MCF 10A (cell line): ENCODE results near the gene FGD4. TPM values are rescaled to one million over a fixed set of nuclear protein-coding genes. Genes with fewer than 3 reads are reported as not detected.

Experiments
- BruUV-seq: library from RNA; stranded (reverse); fragments of 400-500 nt; replicated peaks from 2 replicates; lab custom pipeline; 2021; lab: Mats Ljungman, UMichigan
- CTCF ChIA-PET: fragments of 300-600 bp; sonication (Branson Sonifier 250); formaldehyde crosslinking; extraction: SDS; loops from one replicate; lab custom pipeline; 2021; ENCODE audit warnings: antibody characterized with exemption, inconsistent platforms; lab: Yijun Ruan, JAX
- POLR2A ChIA-PET: fragments of 300-600, 350-650 bp; sonication (Branson Sonifier 250); formaldehyde crosslinking; extraction: SDS; loops from one replicate; lab custom pipeline; 2020; ENCODE audit warnings: antibody characterized with exemption, inconsistent platforms; lab: Yijun Ruan, JAX
- DNase-seq: peaks from one replicate; pipeline ENCODE4 v3.0.0-alpha.2; 2018; ENCODE audit not compliant: unreplicated experiment
- H3K27ac Mint-ChIP-seq: one replicate; pipeline ENCODE4 v1.8.0; 2022; ENCODE audit warnings: mild to moderate bottlenecking, low read depth, mixed read lengths; ENCODE audit not compliant: unreplicated experiment
- H3K27me3 Mint-ChIP-seq: one replicate; pipeline ENCODE4 v1.8.0; 2022; ENCODE audit warnings: mixed read lengths; ENCODE audit not compliant: insufficient read depth, unreplicated experiment
- H3K36me3 Mint-ChIP-seq: one replicate; pipeline ENCODE4 v1.8.0; 2022; ENCODE audit warnings: mild to moderate bottlenecking, moderate library complexity, mixed read lengths; ENCODE audit not compliant: insufficient read depth, unreplicated experiment
- H3K4me1 Mint-ChIP-seq: one replicate; pipeline ENCODE4 v1.8.0; 2022; ENCODE audit warnings: mixed read lengths; ENCODE audit not compliant: insufficient read depth, unreplicated experiment
- H3K4me3 Mint-ChIP-seq: one replicate; pipeline ENCODE4 v1.8.0; 2022; ENCODE audit warnings: mild to moderate bottlenecking, moderate library complexity, mixed read lengths; ENCODE audit not compliant: unreplicated experiment
- H3K9me3 Mint-ChIP-seq: one replicate; pipeline ENCODE4 v1.8.0; 2022; ENCODE audit warnings: mixed read lengths; ENCODE audit not compliant: unreplicated experiment
- CTCF ChIP-seq: fragments of 200-600 bp; IDR thresholded peaks from one replicate; pipeline ENCODE4 v1.8.0; 2022; ENCODE audit warnings: antibody characterized with exemption, mild to moderate bottlenecking; ENCODE audit not compliant: unreplicated experiment
- intact Hi-C: fragments of 100-400 bp; cut with micrococcal nuclease; formaldehyde crosslinking; loops from 2 replicates; pipeline ENCODE4 v1.14.1; 2022
- total RNA-seq: library from RNA; stranded (reverse); gene quantifications from 2 replicates; pipeline ENCODE4 v1.2.3, GENCODE V29; 2022

FGD4 gene
- total RNA-seq, 1 experiment from 2014 or later, result 34.7 TPM

GRCh38 chr12:32551058-32551457 is 151.7 kb downstream of the FGD4 start:
- no peak for TF ChIP-seq CTCF
- H3K27ac Mint-ChIP-seq, result no peak overlapping the region
- no peak overlapping the region for H3K4me3 Mint-ChIP-seq
- POLR2A ChIA-PET, result interaction anchor here (0.8 to 1.5 kb wide), 3 partner anchors 9 to 17 kb away, joined by 3 to 9 read pairs (median 4); no protein-coding TSS in a partner anchor
- intact Hi-C loops, result no loop called here
- no TSS peak for BruUV-seq
- no peaks in the 10 kb centered on the region for H3K9me3 Mint-ChIP-seq
- no peaks in the 10 kb centered on the region for H3K27me3 Mint-ChIP-seq
- DNase-seq, result no peak
- peaks cover 27% of the 10 kb centered on the region for H3K4me1 Mint-ChIP-seq
- CTCF ChIA-PET, result interaction anchor here (0.8 to 1.1 kb wide), 3 partner anchors 14 to 186 kb away, joined by 3 to 4 read pairs (median 4); no protein-coding TSS in a partner anchor
- peaks cover 17% of the 10 kb centered on the region for H3K36me3 Mint-ChIP-seq

- BruUV-seq, result no TSS peak
- no peak for TF ChIP-seq CTCF
- DNase-seq, result no peak
- no peaks in the 10 kb centered on the region for H3K27me3 Mint-ChIP-seq
- ChIA-PET CTCF (interaction anchor here (1.0 kb wide), 1 partner anchor 499 kb away, joined by 4 read pairs; no protein-coding TSS in a partner anchor), POLR2A (no interaction called here)
- intact Hi-C loops, result no loop called here
- no peaks in the 10 kb centered on the region for H3K9me3 Mint-ChIP-seq
- peaks cover 32% of the 10 kb centered on the region for H3K36me3 Mint-ChIP-seq
- no peak overlapping the region for H3K4me3 Mint-ChIP-seq
- peak overlapping the region; percentile 2 for H3K27ac Mint-ChIP-seq
- peaks cover 18% of the 10 kb centered on the region for H3K4me1 Mint-ChIP-seq
Observed at GRCh38 chr12:32558903-32559302, 159.5 kb downstream of the FGD4 start.

- peak; percentile 31 for DNase-seq
- TF ChIP-seq CTCF, result no peak
- CTCF ChIA-PET, result no interaction called here
- no TSS peak for BruUV-seq
- Mint-ChIP-seq H3K4me3 (no peak overlapping the region), H3K36me3 (peaks cover 32% of the 10 kb centered on the region), H3K27me3 (no peaks in the 10 kb centered on the region), H3K27ac (peak overlapping the region; percentile 2), H3K9me3 (no peaks in the 10 kb centered on the region), H3K4me1 (peaks cover 18% of the 10 kb centered on the region)
- intact Hi-C loops, result no loop called here
- POLR2A ChIA-PET, result interaction anchor here (1.2 to 1.5 kb wide), 2 partner anchors 9 to 25 kb away, joined by 3 to 4 read pairs; no protein-coding TSS in a partner anchor
Observed at GRCh38 chr12:32559434-32559833, 160.1 kb downstream of the FGD4 start.

- H3K27ac Mint-ChIP-seq, result peak overlapping the region; percentile 39
- POLR2A ChIA-PET, result interaction anchor here (0.7 to 1.5 kb wide), 3 partner anchors 10 to 26 kb away, joined by 3 to 4 read pairs (median 3); no protein-coding TSS in a partner anchor
- H3K9me3 Mint-ChIP-seq, result no peaks in the 10 kb centered on the region
- DNase-seq, result no peak
- intact Hi-C loops, result no loop called here
- no TSS peak for BruUV-seq
- no peak for TF ChIP-seq CTCF
- H3K4me1 Mint-ChIP-seq, result peaks cover 18% of the 10 kb centered on the region
- CTCF ChIA-PET, result interaction anchor here (0.6 to 1.2 kb wide), 2 partner anchors 16 to 292 kb away, joined by 3 to 4 read pairs; no protein-coding TSS in a partner anchor
- no peaks in the 10 kb centered on the region for H3K27me3 Mint-ChIP-seq
- H3K36me3 Mint-ChIP-seq, result peaks cover 43% of the 10 kb centered on the region
- H3K4me3 Mint-ChIP-seq, result no peak overlapping the region
Observed at GRCh38 chr12:32560520-32560919, 161.2 kb downstream of the FGD4 start.
